Transverse colon (tissue), 4 donors: ENCODE data around the gene C10orf71. TPM values are rescaled to one million over a fixed set of nuclear protein-coding genes. Genes with fewer than 3 reads are reported as not detected.

Source experiments
- DNase-seq: peaks from one replicate; pipeline ENCODE4 v3.0.0-alpha.2; 2019
- H3K27ac ChIP-seq, 4 donors: fragments of 200-600 bp; sonication (generic); 2 replicates each; pipeline ENCODE4 v1.5.1; 2016 to 2018; ENCODE audit warnings: inconsistent platforms in 4 of 4
- H3K27me3 ChIP-seq: fragments of 200-600 bp; sonication (generic); 2 replicates; pipeline ENCODE4 v1.5.1; 2017; ENCODE audit warnings: inconsistent platforms
- H3K36me3 ChIP-seq, 4 donors: fragments of 200-600 bp; sonication (generic); 2 replicates each; pipeline ENCODE4 v1.5.1; 2017 to 2019; ENCODE audit warnings: inconsistent platforms in 4 of 4
- H3K4me1 ChIP-seq, 4 donors: fragments of 200-600 bp; sonication (generic); 2 replicates each; pipeline ENCODE4 v1.5.1; 2017 to 2020; ENCODE audit warnings: inconsistent platforms in 4 of 4
- H3K4me3 ChIP-seq, 4 donors: fragments of 200-600 bp; sonication (generic); 1 replicate in 1 of 4; 2 replicates in 3 of 4; pipeline versions ENCODE4 v1.5.1 to v1.6.1; 2017 to 2019; ENCODE audit warnings: inconsistent platforms in 4 of 4
- H3K9me3 ChIP-seq, 2 donors: fragments of 200-600 bp; sonication (generic); 2 replicates each; pipeline ENCODE4 v1.5.1; 2017 to 2019; ENCODE audit warnings: inconsistent platforms in 2 of 2
- CTCF ChIP-seq, 5 experiments: fragments of 200-600 bp in 3 of 5; fragments of 450-650 bp in 2 of 5; sonication (generic) in 3 of 5; IDR thresholded peaks; 1 replicate in 2 of 5; 2 replicates in 3 of 5; pipeline ENCODE4 v1.5.1; 2016 to 2017; ENCODE audit warnings: antibody characterized with exemption in 5 of 5, inconsistent platforms in 3 of 5, mild to moderate bottlenecking in 2 of 5, moderate library complexity in 1 of 5
- EP300 ChIP-seq: sonication (generic); formaldehyde crosslinking; IDR thresholded peaks from one replicate; pipeline ENCODE4 v1.6.1; 2017; ENCODE audit warnings: antibody characterized with exemption, low read depth
- POLR2A ChIP-seq: fragments of 450-650 bp; IDR thresholded peaks from one replicate; pipeline ENCODE4 v1.6.1; 2016; ENCODE audit warnings: antibody characterized with exemption, mild to moderate bottlenecking, moderate library complexity
- POLR2AphosphoS5 ChIP-seq, 3 donors: sonication (generic); formaldehyde crosslinking; IDR thresholded peaks; one replicate each; pipeline ENCODE4 v1.6.1; 2016; ENCODE audit warnings: antibody characterized with exemption in 3 of 3
- WGBS, 2 donors: methylation state at CpG; one replicate each; pipeline ENCODE4 v1.1.5; 2018; ENCODE audit warnings: low coverage in 1 of 2; 5-methylcytosine and 5-hydroxymethylcytosine counted together
- in situ Hi-C, 4 donors: fragments of 200-750 bp; cut with MboI; loops; one replicate each; pipeline versions ENCODE4 v1.15.0 to v1.15.1; 2017; ENCODE audit warnings: low sequenced_read_pairs in 3 of 4, low pct_ligation_motif_present in 1 of 4, low pct_unique_long_range_greater_than_20kb in 1 of 4
- intact Hi-C: fragments of 100-400 bp; cut with DNase I; formaldehyde crosslinking; loops from one replicate; pipeline ENCODE4 v1.15.1; 2023; ENCODE audit warnings: low total_unique reads
- total RNA-seq, 4 donors: library from RNA; depleted of rRNA; stranded (reverse); fragments of >200 nt; gene quantifications; one replicate each; pipeline ENCODE4 v1.1.0, GENCODE V29; 2016

The C10orf71 gene
- total RNA-seq, 4 donors from 2014 or later = under 0.01 TPM; not detected in 3

GRCh38 chr10:49325131-49325915, 26.4 kb downstream of the C10orf71 start:
- in situ Hi-C loops = no loop called here
- Histone ChIP-seq H3K36me3 (no peaks in the 10 kb centered on the region), H3K27me3 (no peaks in the 10 kb centered on the region)

GRCh38 chr10:49325916-49326783, 27.2 kb downstream of the C10orf71 start:
- Histone ChIP-seq H3K27ac (no peak overlapping the region), H3K4me3 (no peak overlapping the region), H3K4me1 (no peaks in the 10 kb centered on the region), H3K9me3 (no peaks in the 10 kb centered on the region), H3K36me3 (no peaks in the 10 kb centered on the region), H3K27me3 (no peaks in the 10 kb centered on the region)
- TF ChIP-seq CTCF (IDR thresholded peaks at IDR 0.05) (no peak), POLR2A (no peak), EP300 (no peak), POLR2AphosphoS5 (IDR thresholded peaks at IDR 0.05) (no peak)
- intact Hi-C loops (no loop called here), in situ Hi-C loops (no loop called here)
- WGBS, 2 donors = 91 to 95% methylated on average over 13 to 48 of the region's 48 CpGs
- DNase-seq = no peak

More at GRCh38 chr10:49325131-49325915, 26.4 kb downstream of the C10orf71 start:
- Histone ChIP-seq H3K9me3 (no peaks in the 10 kb centered on the region), H3K4me1 (no peaks in the 10 kb centered on the region), H3K27ac (no peak overlapping the region), H3K4me3 (no peak overlapping the region)
- intact Hi-C loops = no loop called here
- no peak for DNase-seq
- 91% methylated on average over 16 of the region's 20 CpGs; no CpG with 5 or more reads in 1 of the 2 donors for WGBS, 2 donors
- no peak for TF ChIP-seq POLR2A
- no peak for TF ChIP-seq EP300
- TF ChIP-seq POLR2AphosphoS5 (IDR thresholded peaks at IDR 0.05) = no peak
- no peak for TF ChIP-seq CTCF (IDR thresholded peaks at IDR 0.05)

GRCh38 chr10:49327036-49327813, 28.3 kb downstream of the C10orf71 start:
- TF ChIP-seq POLR2A = no peak
- TF ChIP-seq POLR2AphosphoS5 (IDR thresholded peaks at IDR 0.05) = no peak
- in situ Hi-C loops = no loop called here

GRCh38 chr10:49328401-49329145, 29.6 kb downstream of the C10orf71 start:
- Histone ChIP-seq H3K27me3 (no peaks in the 10 kb centered on the region), H3K9me3 (no peaks in the 10 kb centered on the region), H3K36me3 (no peaks in the 10 kb centered on the region), H3K4me3 (no peak overlapping the region), H3K4me1 (no peaks in the 10 kb centered on the region), H3K27ac (no peak overlapping the region)
- no peak for DNase-seq
- WGBS, 2 donors = 78 to 81% methylated on average over 2 to 9 of the region's 9 CpGs
- intact Hi-C loops (no loop called here), in situ Hi-C loops (no loop called here)
- no peak for TF ChIP-seq POLR2AphosphoS5 (IDR thresholded peaks at IDR 0.05)
- TF ChIP-seq EP300 = no peak
- no peak for TF ChIP-seq CTCF (IDR thresholded peaks at IDR 0.05)
- TF ChIP-seq POLR2A = no peak

More at GRCh38 chr10:49327036-49327813, 28.3 kb downstream of the C10orf71 start:
- Histone ChIP-seq H3K4me1 (no peaks in the 10 kb centered on the region), H3K36me3 (no peaks in the 10 kb centered on the region), H3K9me3 (no peaks in the 10 kb centered on the region), H3K4me3 (no peak overlapping the region), H3K27me3 (no peaks in the 10 kb centered on the region), H3K27ac (no peak overlapping the region)
- 54 to 69% methylated on average over 5 to 8 of the region's 8 CpGs for WGBS, 2 donors
- intact Hi-C loops = no loop called here
- DNase-seq = no peak
